Esophagus squamous epithelium (tissue), 5 donors: ENCODE measurements around the gene OR1I1. TPM values are rescaled to one million over a fixed set of nuclear protein-coding genes. Genes with fewer than 3 reads are reported as not detected.
A peak's percentile ranks its signal among the peaks of the same experiment; 100 is the strongest.
"Not testable (repeated sequence)": the region's sequence is repeated elsewhere in the genome, so short reads cannot be mapped to it uniquely, and the experiment has no call there.

Experiments used
- DNase-seq: peaks from one replicate; lab custom pipeline; 2025; lab: John Stamatoyannopoulos, UW
- H3K27ac ChIP-seq, 4 donors: fragments of 200-600 bp; sonication (generic); one replicate each; pipeline ENCODE4 v1.5.1; 2016 to 2019; ENCODE audit warnings: mild to moderate bottlenecking in 1 of 4
- H3K27me3 ChIP-seq, 4 donors: fragments of 200-600 bp; sonication (generic); 1 replicate in 3 of 4; 2 replicates in 1 of 4; pipeline versions ENCODE4 v1.5.1 to v1.6.0; 2017 to 2021; ENCODE audit warnings: antibody characterized with exemption in 1 of 4
- H3K36me3 ChIP-seq, 3 donors: fragments of 200-600 bp; sonication (generic); one replicate each; pipeline ENCODE4 v1.5.1; 2016 to 2019
- H3K4me1 ChIP-seq, 3 donors: fragments of 200-600 bp; sonication (generic); one replicate each; pipeline ENCODE4 v1.5.1; 2017 to 2019
- H3K4me3 ChIP-seq, 4 donors: fragments of 200-600 bp; sonication (generic); 1 replicate in 3 of 4; 2 replicates in 1 of 4; pipeline ENCODE4 v1.5.1; 2016 to 2019; ENCODE audit warnings: mild to moderate bottlenecking in 2 of 4, moderate library complexity in 1 of 4
- H3K9me3 ChIP-seq, 3 donors: fragments of 200-600 bp; sonication (generic); one replicate each; pipeline ENCODE4 v1.5.1; 2016 to 2019
- POLR2A ChIP-seq, 4 donors: fragments of 450-650 bp; IDR thresholded peaks; one replicate each; pipeline ENCODE4 v1.6.1; 2017; ENCODE audit warnings: antibody characterized with exemption in 4 of 4, mild to moderate bottlenecking in 4 of 4, moderate library complexity in 3 of 4
- WGBS, 2 donors: methylation state at CpG; one replicate each; pipeline ENCODE4 v1.1.5; 2018; 5-methylcytosine and 5-hydroxymethylcytosine counted together
- intact Hi-C: fragments of 100-400 bp; cut with DNase I; formaldehyde crosslinking; loops from one replicate; pipeline ENCODE4 v1.15.0; 2022
- total RNA-seq, 4 donors: library from RNA; depleted of rRNA; stranded (reverse); fragments of >200 nt; gene quantifications; one replicate each; pipeline ENCODE4 v1.1.0, GENCODE V29; 2016
- TF ChIP-seq, protein P1 (sequence below), 6 experiments: fragments of 450-650 bp in 4 of 6; fragments of 200-600 bp in 2 of 6; sonication (generic) in 2 of 6; IDR thresholded peaks; one replicate each; pipeline ENCODE4 v1.5.1; 2016 to 2019; ENCODE audit warnings: antibody characterized with exemption in 6 of 6, mild to moderate bottlenecking in 4 of 6, moderate library complexity in 4 of 6
- donor health status: DM: yes; HTN: yes; CAD: no.

Gene OR1I1
- total RNA-seq, 4 donors from 2014 or later: not detected

DNA sequence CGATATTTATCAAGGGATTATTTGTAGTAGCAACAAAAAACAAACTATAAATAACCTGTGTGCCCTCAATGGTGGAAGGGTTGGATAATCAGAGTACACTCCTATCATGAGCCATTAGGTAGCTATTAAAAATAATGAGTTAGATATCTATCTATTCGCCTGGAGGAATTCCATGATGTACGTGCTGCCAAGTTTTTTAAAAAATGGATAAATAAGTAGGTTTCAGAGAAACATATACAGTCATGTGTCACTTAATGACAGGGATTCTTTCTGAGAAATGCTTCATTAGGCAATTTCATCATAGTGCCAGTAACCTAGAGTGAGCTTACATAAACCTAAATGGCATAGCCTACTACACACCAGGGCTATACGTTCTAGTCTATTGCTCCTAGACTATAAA, 6.2 kb upstream of the OR1I1 start:
- H3K27me3 ChIP-seq: peaks cover 0 to 28% (median 0%) of the 10 kb centered on the region in 4 donors
- 68% methylated on average over 4 of the region's 4 CpGs for WGBS, 2 donors
- H3K36me3 ChIP-seq: no peaks in the 10 kb centered on the region
- intact Hi-C loops: no loop called here
- TF ChIP-seq POLR2A (IDR thresholded peaks at IDR 0.05): no peak
- TF ChIP-seq, protein P1, sequence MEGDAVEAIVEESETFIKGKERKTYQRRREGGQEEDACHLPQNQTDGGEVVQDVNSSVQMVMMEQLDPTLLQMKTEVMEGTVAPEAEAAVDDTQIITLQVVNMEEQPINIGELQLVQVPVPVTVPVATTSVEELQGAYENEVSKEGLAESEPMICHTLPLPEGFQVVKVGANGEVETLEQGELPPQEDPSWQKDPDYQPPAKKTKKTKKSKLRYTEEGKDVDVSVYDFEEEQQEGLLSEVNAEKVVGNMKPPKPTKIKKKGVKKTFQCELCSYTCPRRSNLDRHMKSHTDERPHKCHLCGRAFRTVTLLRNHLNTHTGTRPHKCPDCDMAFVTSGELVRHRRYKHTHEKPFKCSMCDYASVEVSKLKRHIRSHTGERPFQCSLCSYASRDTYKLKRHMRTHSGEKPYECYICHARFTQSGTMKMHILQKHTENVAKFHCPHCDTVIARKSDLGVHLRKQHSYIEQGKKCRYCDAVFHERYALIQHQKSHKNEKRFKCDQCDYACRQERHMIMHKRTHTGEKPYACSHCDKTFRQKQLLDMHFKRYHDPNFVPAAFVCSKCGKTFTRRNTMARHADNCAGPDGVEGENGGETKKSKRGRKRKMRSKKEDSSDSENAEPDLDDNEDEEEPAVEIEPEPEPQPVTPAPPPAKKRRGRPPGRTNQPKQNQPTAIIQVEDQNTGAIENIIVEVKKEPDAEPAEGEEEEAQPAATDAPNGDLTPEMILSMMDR (IDR thresholded peaks at IDR 0.05): no peak
- DNase-seq: no peak
- H3K4me3 ChIP-seq: no peak overlapping the region
- H3K27ac ChIP-seq: no peak overlapping the region
- H3K4me1 ChIP-seq: no peaks in the 10 kb centered on the region
- no peaks in the 10 kb centered on the region for H3K9me3 ChIP-seq

DNA sequence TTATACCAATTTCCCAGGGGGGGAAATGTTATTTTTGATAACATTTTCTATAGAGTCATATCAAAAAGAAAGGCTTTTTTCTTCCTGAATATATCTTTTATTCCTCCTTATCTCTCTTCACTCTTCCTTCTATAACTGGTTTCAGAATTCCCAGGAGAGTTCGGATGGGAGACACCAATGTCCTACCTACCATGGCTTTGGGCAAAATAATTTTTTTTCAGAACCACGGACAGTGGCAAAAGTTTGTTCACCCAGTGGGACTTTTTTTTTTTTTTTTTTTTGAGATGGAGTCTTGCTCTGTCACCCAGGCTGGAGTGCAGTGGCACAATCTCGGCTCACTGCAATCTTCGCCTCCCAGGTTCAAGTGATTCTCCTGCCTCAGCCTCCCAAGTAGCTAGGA, 2.0 kb upstream of the OR1I1 start:
- H3K36me3 ChIP-seq, H3K4me1 ChIP-seq, intact Hi-C loops, H3K27ac ChIP-seq, DNase-seq, H3K9me3 ChIP-seq, H3K4me3 ChIP-seq: not testable (repeated sequence)
- H3K27me3 ChIP-seq: peaks cover 0 to 66% (median 0%) of the 10 kb centered on the region in 4 donors
- WGBS, 2 donors: 53 to 54% methylated on average over 4 of the region's 4 CpGs

DNA sequence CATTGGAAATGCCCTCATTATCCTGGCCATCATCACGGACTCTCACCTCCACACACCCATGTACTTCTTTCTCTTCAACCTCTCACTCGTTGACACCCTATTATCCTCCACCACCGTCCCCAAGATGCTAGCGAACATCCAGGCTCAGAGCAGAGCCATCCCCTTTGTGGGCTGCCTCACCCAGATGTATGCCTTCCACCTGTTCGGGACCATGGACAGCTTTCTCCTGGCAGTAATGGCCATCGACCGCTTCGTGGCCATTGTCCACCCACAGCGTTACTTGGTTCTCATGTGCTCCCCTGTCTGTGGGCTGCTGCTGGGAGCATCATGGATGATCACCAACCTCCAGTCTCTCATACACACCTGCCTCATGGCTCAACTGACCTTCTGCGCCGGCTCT, 5.2 kb downstream of the OR1I1 start:
- TF ChIP-seq POLR2A (IDR thresholded peaks at IDR 0.05): no peak
- TF ChIP-seq, protein P1 (IDR thresholded peaks at IDR 0.05): no peak
- H3K4me3 ChIP-seq: no peak overlapping the region

DNA sequence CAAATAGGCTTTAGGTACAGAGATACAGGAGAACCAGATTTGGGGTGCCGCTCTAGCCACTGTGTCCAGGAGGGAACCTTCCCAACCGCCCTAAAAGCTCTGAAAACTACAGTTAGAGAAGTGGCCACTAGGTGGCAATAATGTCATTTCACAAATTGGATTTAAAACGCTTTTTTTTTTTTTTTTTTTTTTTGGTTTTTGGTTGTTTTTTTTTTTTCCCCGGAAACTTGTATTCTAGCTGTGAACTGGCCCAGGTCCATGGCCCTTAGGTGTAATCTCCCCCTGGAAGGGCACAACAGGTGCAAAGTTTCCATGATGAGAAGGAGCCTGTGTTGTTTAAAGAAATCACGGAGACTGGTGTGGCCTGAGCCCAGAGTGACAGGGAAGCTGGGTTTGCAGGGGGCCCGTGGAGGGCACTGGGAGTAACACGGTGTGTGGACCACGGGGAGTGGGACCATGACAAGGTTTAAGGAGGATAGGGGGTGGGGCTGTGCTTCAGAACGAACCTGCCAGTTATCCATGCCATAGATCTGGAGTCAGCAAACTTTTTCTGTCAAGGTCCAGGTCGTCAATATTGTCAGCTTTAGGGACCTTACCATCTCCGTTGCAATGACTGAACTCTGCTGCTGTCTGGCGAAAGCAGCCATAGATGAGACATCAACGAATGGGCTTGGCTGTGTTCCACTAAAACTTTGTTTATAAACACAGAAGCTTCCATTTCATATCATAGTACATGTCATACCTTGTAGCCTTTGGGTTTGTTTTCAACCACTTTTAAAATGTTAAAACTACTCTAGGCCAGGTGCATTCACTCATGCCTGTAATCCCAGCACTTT, 10.1 kb downstream of the OR1I1 start:
- no peaks in the 10 kb centered on the region for H3K36me3 ChIP-seq
- TF ChIP-seq, protein P1 (IDR thresholded peaks at IDR 0.05): peak; percentile 50 to 68 (median 58)
- no peak for TF ChIP-seq POLR2A (IDR thresholded peaks at IDR 0.05)
- H3K27me3 ChIP-seq: peaks cover 0 to 14% (median 0%) of the 10 kb centered on the region in 4 donors
- intact Hi-C loops: loop anchor here (5.0 kb wide), 2 partner anchors 55 to 465 kb away; no protein-coding TSS in a partner anchor
- no peak overlapping the region for H3K4me3 ChIP-seq
- peaks cover 0 to 7% (median 4%) of the 10 kb centered on the region in 3 donors for H3K4me1 ChIP-seq
- DNase-seq: no peak
- no peaks in the 10 kb centered on the region for H3K9me3 ChIP-seq
- WGBS, 2 donors: 11 to 18% methylated on average over 13 of the region's 13 CpGs
- peak overlapping the region in 1 of 4 donors; percentile 22 for H3K27ac ChIP-seq

More for the DNA sequence above, 5.2 kb downstream of the OR1I1 start:
- no peak for DNase-seq
- no peak overlapping the region for H3K27ac ChIP-seq
- peaks cover 0 to 4% (median 2%) of the 10 kb centered on the region in 3 donors for H3K4me1 ChIP-seq
- no peaks in the 10 kb centered on the region for H3K36me3 ChIP-seq
- no peaks in the 10 kb centered on the region for H3K9me3 ChIP-seq
- intact Hi-C loops: no loop called here
- 77 to 80% methylated on average over 11 of the region's 11 CpGs for WGBS, 2 donors
- H3K27me3 ChIP-seq: peaks cover 0 to 59% (median 0%) of the 10 kb centered on the region in 4 donors

- no peak overlapping the region for H3K27ac ChIP-seq
- peaks cover 0 to 8% (median 4%) of the 10 kb centered on the region in 3 donors for H3K4me1 ChIP-seq
- no peak for DNase-seq
- H3K36me3 ChIP-seq: no peaks in the 10 kb centered on the region
- TF ChIP-seq, protein P1 (IDR thresholded peaks at IDR 0.05): no peak
- no peak for TF ChIP-seq POLR2A (IDR thresholded peaks at IDR 0.05)
- 68 to 83% methylated on average over 2 of the region's 2 CpGs for WGBS, 2 donors
- no peak overlapping the region for H3K4me3 ChIP-seq
- no peaks in the 10 kb centered on the region for H3K9me3 ChIP-seq
- intact Hi-C loops: loop anchor here (5.0 kb wide), 2 partner anchors 54 to 464 kb away; no protein-coding TSS in a partner anchor
- H3K27me3 ChIP-seq: peaks cover 0 to 5% (median 0%) of the 10 kb centered on the region in 4 donors
Observed at GRCh38 chr19:15093001-15093400, 11.0 kb downstream of the OR1I1 start.
